ENCODE results near the gene ITCH. TPM values are rescaled to one million over a fixed set of nuclear protein-coding genes. Genes with fewer than 3 reads are reported as not detected.

ITCH gene
- total RNA-seq, 3 donors from 2014 or later: 56.6 to 72.3 (median 60.6) TPM

- no peak for TF ChIP-seq POLR2AphosphoS5 (IDR thresholded peaks at IDR 0.05)
- TF ChIP-seq CTCF (IDR thresholded peaks at IDR 0.05): no peak
- TF ChIP-seq POLR2A (IDR thresholded peaks at IDR 0.05): no peak
- Histone ChIP-seq H3K27ac (no peak overlapping the region), H3K27me3 (no peaks in the 10 kb centered on the region), H3K9me3 (no peaks in the 10 kb centered on the region), H3K4me1 (no peaks in the 10 kb centered on the region), H3K4me3 (no peak overlapping the region), H3K36me3 (no peaks in the 10 kb centered on the region)
- DNase-seq (ENCODE audit: low spot score in 2 of 2): no peak
- intact Hi-C loops (cut with DNase I; ENCODE audit: low total_unique reads): no loop called here
These were observed 86.9 kb downstream of the ITCH start for GRCh38 chr20:34449674-34450592.

GRCh38 chr20:34452281-34452982, 89.4 kb downstream of the ITCH start:
- Histone ChIP-seq H3K4me3 (no peak overlapping the region), H3K9me3 (no peaks in the 10 kb centered on the region), H3K4me1 (no peaks in the 10 kb centered on the region), H3K27me3 (no peaks in the 10 kb centered on the region), H3K36me3 (no peaks in the 10 kb centered on the region), H3K27ac (no peak overlapping the region)
- TF ChIP-seq CTCF (IDR thresholded peaks at IDR 0.05) (no peak), POLR2AphosphoS5 (IDR thresholded peaks at IDR 0.05) (no peak), POLR2A (IDR thresholded peaks at IDR 0.05) (no peak)
- intact Hi-C loops (cut with DNase I; ENCODE audit: low total_unique reads): no loop called here
- DNase-seq (ENCODE audit: low spot score in 2 of 2): no peak

GRCh38 chr20:34458631-34459030, 95.6 kb downstream of the ITCH start:
- H3K36me3 ChIP-seq: peaks cover 3% of the 10 kb centered on the region
- intact Hi-C loops (cut with DNase I; ENCODE audit: low total_unique reads): no loop called here
- DNase-seq (ENCODE audit: low spot score in 2 of 2): no peak
- no peaks in the 10 kb centered on the region for H3K9me3 ChIP-seq
- H3K27ac ChIP-seq: no peak overlapping the region
- H3K4me3 ChIP-seq: no peak overlapping the region
- no peaks in the 10 kb centered on the region for H3K4me1 ChIP-seq
- no peak for TF ChIP-seq CTCF (IDR thresholded peaks at IDR 0.05)
- no peak for TF ChIP-seq POLR2AphosphoS5 (IDR thresholded peaks at IDR 0.05)
- TF ChIP-seq POLR2A (IDR thresholded peaks at IDR 0.05): no peak
- H3K27me3 ChIP-seq: no peaks in the 10 kb centered on the region

GRCh38 chr20:34459209-34459897, 96.3 kb downstream of the ITCH start:
- no peak for TF ChIP-seq POLR2AphosphoS5 (IDR thresholded peaks at IDR 0.05)
- Histone ChIP-seq H3K4me3 (no peak overlapping the region), H3K27ac (no peak overlapping the region), H3K27me3 (no peaks in the 10 kb centered on the region), H3K4me1 (no peaks in the 10 kb centered on the region), H3K9me3 (no peaks in the 10 kb centered on the region), H3K36me3 (peaks cover 3% of the 10 kb centered on the region)
- intact Hi-C loops (cut with DNase I; ENCODE audit: low total_unique reads): no loop called here
- no peak for DNase-seq (ENCODE audit: low spot score in 2 of 2)

- Histone ChIP-seq H3K4me1 (no peaks in the 10 kb centered on the region), H3K9me3 (no peaks in the 10 kb centered on the region), H3K4me3 (no peak overlapping the region), H3K36me3 (peaks cover 3% of the 10 kb centered on the region), H3K27ac (no peak overlapping the region), H3K27me3 (no peaks in the 10 kb centered on the region)
- intact Hi-C loops (cut with DNase I; ENCODE audit: low total_unique reads): no loop called here
- TF ChIP-seq POLR2AphosphoS5 (IDR thresholded peaks at IDR 0.05) (no peak), CTCF (IDR thresholded peaks at IDR 0.05) (no peak), POLR2A (IDR thresholded peaks at IDR 0.05) (no peak)
- no peak for DNase-seq (ENCODE audit: low spot score in 2 of 2)
These were observed 98.7 kb downstream of the ITCH start for GRCh38 chr20:34461779-34462087.
